ENCODE data around the gene B4GALNT3. TPM values are rescaled to one million over a fixed set of nuclear protein-coding genes. Genes with fewer than 3 reads are reported as not detected.

B4GALNT3 gene
- total and polyA plus RNA-seq, 2 of the 13 experiments (the other 11 are each of a cell fraction or from before 2014, with no cell fraction given) = 3.2 to 4.4 TPM

- TF ChIP-seq RERE (CRISPR knock-in tag; IDR thresholded peaks at IDR 0.05; ENCODE audit: low read depth) = peak; percentile 89
- TF ChIP-seq DMTF1 (CRISPR knock-in tag; IDR thresholded peaks at IDR 0.05) = no peak
- no peak for TF ChIP-seq ZNF484 (CRISPR knock-in tag; IDR thresholded peaks at IDR 0.05; ENCODE audit: borderline replicate concordance, low read depth)
- peak; percentile 55; the same call in 1 of the 2 replicates for TF ChIP-seq SIX1 (CRISPR knock-in tag; IDR thresholded peaks at IDR 0.05; ENCODE audit: borderline replicate concordance)
- TF ChIP-seq KLF15 (CRISPR knock-in tag; IDR thresholded peaks at IDR 0.05; ENCODE audit: borderline replicate concordance) = no peak
- TF ChIP-seq IRF9 (CRISPR knock-in tag; IDR thresholded peaks at IDR 0.05; ENCODE audit: borderline replicate concordance) = no peak; the same call in 1 of the 2 replicates
- no peak for TF ChIP-seq KDM5A (IDR thresholded peaks at IDR 0.05; ENCODE audit: borderline replicate concordance, low read length)
- TF ChIP-seq ELF4 (CRISPR knock-in tag; IDR thresholded peaks at IDR 0.05; ENCODE audit: borderline replicate concordance) = no peak
- peak; percentile 75; the same call in 1 of the 2 replicates for TF ChIP-seq SOX13 (IDR thresholded peaks at IDR 0.05)
- peak in 1 of 2 experiments; percentile 87; a peak in 2 of 4 replicates for TF ChIP-seq SOX13 (CRISPR knock-in tag; conservative IDR thresholded peaks at IDR 0.05 in 1 of 2, IDR thresholded peaks at IDR 0.05 in 1 of 2)
- no peak for TF ChIP-seq ZNF282 (IDR thresholded peaks at IDR 0.05; ENCODE audit: partially characterized antibody)
- no peak for TF ChIP-seq CSRNP1 (CRISPR knock-in tag; IDR thresholded peaks at IDR 0.05)
- TF ChIP-seq ZC3H4 (CRISPR knock-in tag; IDR thresholded peaks at IDR 0.05; ENCODE audit: borderline replicate concordance) = no peak
- peak; percentile 98 for TF ChIP-seq ADNP (CRISPR knock-in tag; IDR thresholded peaks at IDR 0.05)
- TF ChIP-seq ZNF577 (CRISPR knock-in tag; IDR thresholded peaks at IDR 0.05; ENCODE audit: borderline replicate concordance, low read depth) = no peak
- peak; percentile 43; the same call in 1 of the 2 replicates for TF ChIP-seq SP5 (CRISPR knock-in tag; IDR thresholded peaks at IDR 0.05; ENCODE audit: borderline replicate concordance, low read depth)
Measured at GRCh38 chr12:585062-586061, 125.6 kb downstream of the B4GALNT3 start (continued).
